ENCODE results near the gene FNDC10.
"Not testable (repeated sequence)": the region's sequence is repeated elsewhere in the genome, so short reads cannot be mapped to it uniquely, and the experiment has no call there.

- TF ChIP-seq CTCF, POLR2A (IDR thresholded peaks at IDR 0.05): not testable (repeated sequence)
Measured at GRCh38 chr1:1640711-1641461, 41.0 kb upstream of the FNDC10 start.
